ENCODE results near the gene ARHGEF37. TPM values are rescaled to one million over a fixed set of nuclear protein-coding genes. Genes with fewer than 3 reads are reported as not detected.

ARHGEF37 gene
- total RNA-seq, 2 experiments from 2014 or later, result 0.15 to 0.23 TPM

- POLR2A ChIA-PET, result interaction anchor here (0.5 kb wide), 1 partner anchor 9 kb away, joined by 6 read pairs; no protein-coding TSS in a partner anchor
- CTCF ChIA-PET, result interaction anchor here (0.5 to 1.1 kb wide), 3 partner anchors 175 to 345 kb away, joined by 3 read pairs; no protein-coding TSS in a partner anchor
These were observed 35.5 kb downstream of the ARHGEF37 start for GRCh38 chr5:149616727-149617285.

- ChIA-PET CTCF (interaction anchor here (0.5 to 1.5 kb wide), 5 partner anchors 9 to 344 kb away, joined by 3 read pairs; no protein-coding TSS in a partner anchor), POLR2A (no interaction called here)
These were observed 36.5 kb downstream of the ARHGEF37 start for GRCh38 chr5:149617760-149618306.

- POLR2A ChIA-PET, result no interaction called here
- CTCF ChIA-PET, result interaction anchor here (1.1 to 1.5 kb wide), 4 partner anchors 10 to 239 kb away, joined by 3 to 4 read pairs (median 3); partner anchors contain the start of gene IL17B
These were observed 37.4 kb downstream of the ARHGEF37 start for GRCh38 chr5:149618581-149619248.

- CTCF ChIA-PET, result interaction anchor here (1.5 to 1.6 kb wide), 2 partner anchors 13 to 15 kb away, joined by 4 to 5 read pairs; no protein-coding TSS in a partner anchor
- POLR2A ChIA-PET, result no interaction called here
These were observed 40.3 kb downstream of the ARHGEF37 start for GRCh38 chr5:149621415-149622098.

GRCh38 chr5:149622466-149622865 is 41.2 kb downstream of the ARHGEF37 start:
- CTCF ChIA-PET, result interaction anchor here (1.5 to 1.6 kb wide), 2 partner anchors 14 kb away, joined by 4 to 5 read pairs; no protein-coding TSS in a partner anchor
- POLR2A ChIA-PET, result no interaction called here

GRCh38 chr5:149623473-149623872 is 42.2 kb downstream of the ARHGEF37 start:
- POLR2A ChIA-PET, result no interaction called here
- CTCF ChIA-PET, result interaction anchor here (1.5 kb wide), 1 partner anchor 13 kb away, joined by 5 read pairs; no protein-coding TSS in a partner anchor

GRCh38 chr5:149627070-149627469 is 45.8 kb downstream of the ARHGEF37 start:
- ChIA-PET POLR2A (no interaction called here), CTCF (no interaction called here)

- ChIA-PET POLR2A (no interaction called here), CTCF (interaction anchor here (1.0 kb wide), 1 partner anchor 224 kb away, joined by 3 read pairs; no protein-coding TSS in a partner anchor)
These were observed 46.9 kb downstream of the ARHGEF37 start for GRCh38 chr5:149628221-149628620.

- POLR2A ChIA-PET, result no interaction called here
These were observed 47.6 kb downstream of the ARHGEF37 start for GRCh38 chr5:149628846-149629388.

GRCh38 chr5:149629421-149629820 is 48.1 kb downstream of the ARHGEF37 start:
- POLR2A ChIA-PET, result no interaction called here
- CTCF ChIA-PET, result no interaction called here

More at GRCh38 chr5:149628846-149629388, 47.6 kb downstream of the ARHGEF37 start:
- CTCF ChIA-PET, result interaction anchor here (1.0 kb wide), 1 partner anchor 224 kb away, joined by 3 read pairs; no protein-coding TSS in a partner anchor

GRCh38 chr5:149630337-149630736 is 49.0 kb downstream of the ARHGEF37 start:
- ChIA-PET POLR2A (no interaction called here), CTCF (no interaction called here)

GRCh38 chr5:149631506-149631905 is 50.2 kb downstream of the ARHGEF37 start:
- POLR2A ChIA-PET, result no interaction called here
- CTCF ChIA-PET, result no interaction called here

GRCh38 chr5:149632311-149633251 is 51.3 kb downstream of the ARHGEF37 start:
- POLR2A ChIA-PET, result no interaction called here
- CTCF ChIA-PET, result interaction anchor here (0.6 to 1.5 kb wide), 3 partner anchors 16 to 197 kb away, joined by 3 read pairs; no protein-coding TSS in a partner anchor

- CTCF ChIA-PET, result interaction anchor here (0.6 to 1.5 kb wide), 2 partner anchors 15 to 195 kb away, joined by 3 read pairs; no protein-coding TSS in a partner anchor
- POLR2A ChIA-PET, result interaction anchor here (0.5 kb wide), 1 partner anchor 9 kb away, joined by 5 read pairs; no protein-coding TSS in a partner anchor
These were observed 52.4 kb downstream of the ARHGEF37 start for GRCh38 chr5:149633476-149634350.

GRCh38 chr5:149635394-149635793 is 54.1 kb downstream of the ARHGEF37 start:
- ChIA-PET CTCF (interaction anchor here (1.4 to 1.5 kb wide), 2 partner anchors 196 to 327 kb away, joined by 4 to 5 read pairs; no protein-coding TSS in a partner anchor), POLR2A (no interaction called here)

GRCh38 chr5:149636191-149636860 is 55.0 kb downstream of the ARHGEF37 start:
- CTCF ChIA-PET, result interaction anchor here (0.7 to 3.0 kb wide), 12 partner anchors 13 to 355 kb away, joined by 3 to 34 read pairs (median 5); no protein-coding TSS in a partner anchor
- POLR2A ChIA-PET, result no interaction called here

GRCh38 chr5:149636861-149637246 is 55.6 kb downstream of the ARHGEF37 start:
- ChIA-PET POLR2A (no interaction called here), CTCF (interaction anchor here (0.7 to 3.0 kb wide), 11 partner anchors 12 to 354 kb away, joined by 3 to 34 read pairs (median 5); no protein-coding TSS in a partner anchor)
